NCI-H1694 treated with DMSO at 0.1 percent for 48 hours (cell line): ENCODE measurements around the gene ARHGAP15.

Experiments
- DNase-seq: peaks from one replicate; lab custom pipeline; 2025; lab: John Stamatoyannopoulos, UW

Gene ARHGAP15

DNA sequence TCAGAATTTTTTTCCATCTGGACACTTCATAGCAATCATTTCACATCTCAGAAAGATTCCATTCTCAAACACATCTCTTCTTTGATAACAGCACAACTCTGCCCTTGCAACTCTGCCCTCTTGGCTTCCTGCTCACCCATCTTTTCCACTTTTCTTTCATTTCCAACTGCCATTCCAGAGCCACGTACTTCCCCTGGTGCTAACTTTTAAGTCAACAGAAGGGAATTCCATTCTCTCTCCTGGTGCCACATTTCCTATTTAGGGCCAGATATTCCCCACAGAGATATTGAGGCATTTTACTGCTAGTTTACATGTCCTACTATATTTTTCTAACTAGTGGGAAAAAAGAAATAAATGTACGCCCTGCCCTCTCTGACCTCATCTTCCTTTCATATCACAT is 590.2 kb downstream of the ARHGAP15 start:
- DNase-seq: no peak

DNA sequence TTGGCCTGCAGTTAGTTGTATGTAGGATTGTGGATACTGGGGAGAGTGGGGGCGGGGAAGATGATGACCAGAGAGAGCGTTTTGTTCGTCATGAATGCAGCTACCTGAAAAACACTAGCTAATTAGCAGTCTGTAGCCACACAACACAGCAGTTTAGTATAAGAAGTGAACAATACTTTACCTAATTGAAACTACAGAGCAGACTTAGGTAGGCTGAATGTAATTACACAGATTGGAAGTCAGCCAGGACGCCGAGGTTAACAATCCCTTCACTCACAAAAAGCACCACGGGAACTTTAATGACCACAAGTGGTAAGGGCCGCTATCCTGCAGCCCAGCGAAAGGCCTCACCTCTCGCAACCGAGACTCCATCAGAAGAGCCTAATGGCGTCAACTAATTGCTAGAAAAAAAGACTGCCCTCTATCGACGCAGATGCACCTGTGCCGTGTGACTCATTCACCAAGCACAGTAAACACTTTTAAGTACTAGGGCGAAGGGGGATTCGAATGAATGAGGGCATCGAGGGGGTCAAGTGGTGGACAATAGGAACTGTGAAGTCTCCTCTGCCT is 591.0 kb downstream of the ARHGAP15 start:
- DNase-seq: no peak

DNA sequence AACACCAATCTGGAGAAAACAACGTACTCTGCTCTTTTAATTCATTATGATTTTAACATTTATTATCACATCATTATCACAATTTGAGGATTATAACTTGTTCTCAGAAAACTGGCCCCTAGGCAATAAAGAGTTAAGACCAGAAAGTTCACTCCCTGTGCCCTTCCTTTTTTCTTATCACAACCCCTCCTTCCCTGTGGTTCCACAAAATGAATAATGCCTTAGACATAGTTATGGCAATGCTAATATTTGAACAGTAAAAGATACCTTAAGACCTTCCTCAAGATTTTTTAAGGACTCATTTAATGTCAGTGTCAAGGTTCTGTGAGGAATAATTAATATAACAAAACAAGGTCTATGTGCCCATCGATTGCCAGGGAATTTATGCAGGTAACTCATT is 596.2 kb downstream of the ARHGAP15 start:
- no peak for DNase-seq

DNA sequence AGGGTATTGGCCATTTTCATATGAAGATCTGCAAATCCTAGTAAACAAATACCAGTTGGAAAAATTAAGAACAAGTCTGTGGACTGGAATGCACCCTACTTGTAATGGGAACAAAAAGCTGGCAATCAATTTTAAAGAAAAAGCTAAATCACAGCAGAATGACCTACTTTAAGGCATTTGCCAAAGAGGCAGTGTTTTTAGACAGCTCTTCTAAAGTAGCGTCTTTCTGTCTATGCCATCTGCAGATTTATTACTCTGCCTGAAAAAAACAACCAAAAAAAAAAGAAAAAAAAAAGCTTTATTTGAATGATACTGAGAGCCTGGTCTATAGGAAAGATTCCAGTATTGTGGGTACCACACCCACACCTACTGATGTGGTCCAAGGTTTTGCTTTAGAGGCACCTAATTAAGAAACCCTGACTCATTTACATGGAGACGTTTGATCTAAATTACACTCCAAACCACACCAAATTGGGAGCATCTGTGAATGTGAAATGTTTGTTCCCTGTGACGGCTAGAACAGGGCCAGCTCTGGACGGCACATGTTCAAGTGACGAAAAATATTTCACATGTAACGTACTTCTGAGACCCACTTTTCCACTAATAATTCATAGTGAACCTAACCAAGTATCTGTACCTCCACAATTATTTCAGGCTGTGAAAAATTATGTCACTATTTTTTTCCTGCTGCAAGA is 597.1 kb downstream of the ARHGAP15 start:
- DNase-seq: peak; percentile 19

DNA sequence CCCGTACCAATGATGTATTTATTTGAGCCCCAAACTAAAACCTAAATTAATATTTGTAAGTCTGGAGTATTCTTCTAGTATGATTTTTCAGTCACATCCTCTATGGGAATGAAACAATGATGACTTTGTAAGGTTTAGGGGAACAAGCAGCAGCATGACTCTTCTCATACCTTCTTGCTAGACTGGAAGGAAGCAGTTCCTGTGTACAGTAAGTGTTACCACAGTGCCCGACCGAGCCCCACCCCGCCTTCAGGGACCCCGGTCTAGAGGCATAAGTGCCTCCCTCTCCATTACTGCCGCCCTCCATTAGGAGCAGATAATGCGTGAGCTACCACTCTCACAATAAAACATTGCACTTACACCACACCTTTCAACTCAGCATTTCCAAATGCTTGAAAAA is 599.3 kb downstream of the ARHGAP15 start:
- no peak for DNase-seq

DNA sequence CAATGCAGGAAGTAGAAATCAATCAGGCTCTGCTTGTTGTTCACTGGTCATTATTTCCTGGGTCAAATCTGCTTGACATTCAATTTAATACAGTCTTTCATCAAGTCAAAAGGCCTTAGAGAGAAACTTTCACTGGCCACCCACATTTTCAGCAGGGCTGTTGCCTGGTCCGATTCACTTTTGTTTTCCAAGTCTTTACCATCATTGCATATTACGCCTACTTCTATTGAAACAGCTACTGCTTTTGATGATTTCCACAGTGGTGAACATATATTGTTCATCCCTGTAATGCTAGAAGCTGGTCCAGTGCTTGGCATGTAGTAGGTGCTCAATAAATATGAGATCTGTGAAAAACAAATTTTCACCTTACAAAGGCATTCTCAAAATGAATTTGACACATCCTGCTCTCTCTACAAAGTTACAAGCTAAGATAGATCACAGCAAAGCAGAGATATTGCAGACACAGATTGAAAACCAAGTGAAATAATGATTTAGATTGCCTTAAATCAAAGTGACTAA is 600.1 kb downstream of the ARHGAP15 start:
- no peak for DNase-seq

DNA sequence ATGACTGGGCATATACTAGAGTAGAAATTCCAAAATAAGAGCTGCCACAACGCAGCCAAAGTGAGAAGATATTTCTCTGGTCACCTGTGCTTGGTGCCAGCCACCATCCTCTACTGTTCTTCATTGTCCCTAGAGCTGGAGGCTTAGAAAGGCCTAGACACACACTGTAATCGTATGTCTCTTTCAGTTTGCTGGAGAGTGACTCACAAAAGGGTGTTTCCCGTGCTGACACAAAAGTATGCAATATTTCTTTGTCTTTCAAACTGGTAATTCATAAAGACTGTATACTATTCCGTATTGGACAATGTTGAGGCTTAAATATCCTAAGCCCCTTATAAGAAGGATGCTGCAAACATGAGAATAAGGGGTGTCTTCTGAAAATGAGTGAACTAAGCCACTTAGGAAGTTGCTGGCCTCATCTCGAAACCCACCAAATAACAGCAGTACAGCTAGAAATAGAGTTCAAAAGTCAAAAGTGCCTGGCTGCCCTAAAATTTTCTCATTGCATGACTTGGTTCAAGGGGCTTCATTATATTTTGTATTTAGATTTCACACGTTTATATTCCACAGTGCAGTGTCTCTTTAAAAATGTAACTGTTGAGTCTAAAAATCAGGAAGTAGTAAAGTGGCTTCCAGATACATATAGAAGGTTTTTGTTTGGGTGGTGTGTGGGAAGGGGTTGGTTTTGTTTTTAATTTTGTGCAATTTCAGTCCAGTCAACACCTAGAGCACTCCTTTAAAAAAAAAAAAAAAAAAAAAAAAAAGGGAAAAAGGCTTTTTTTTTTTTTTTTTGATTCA is 601.1 kb downstream of the ARHGAP15 start:
- DNase-seq: no peak

DNA sequence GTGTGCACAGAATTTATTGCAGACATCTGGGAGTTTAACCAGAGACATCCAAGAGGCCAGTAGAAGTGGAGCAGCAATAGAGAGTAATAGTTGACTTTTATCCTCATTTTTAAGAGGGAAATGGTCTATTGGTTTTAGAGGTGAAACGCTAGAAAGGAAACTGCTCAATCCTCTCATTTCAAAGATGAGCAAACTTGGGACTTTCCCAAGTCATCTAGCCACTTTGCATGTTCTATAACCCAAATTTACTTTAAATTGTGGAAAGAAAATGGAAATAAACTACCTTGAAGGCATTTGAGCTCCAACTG is 601.7 kb downstream of the ARHGAP15 start:
- DNase-seq: no peak

DNA sequence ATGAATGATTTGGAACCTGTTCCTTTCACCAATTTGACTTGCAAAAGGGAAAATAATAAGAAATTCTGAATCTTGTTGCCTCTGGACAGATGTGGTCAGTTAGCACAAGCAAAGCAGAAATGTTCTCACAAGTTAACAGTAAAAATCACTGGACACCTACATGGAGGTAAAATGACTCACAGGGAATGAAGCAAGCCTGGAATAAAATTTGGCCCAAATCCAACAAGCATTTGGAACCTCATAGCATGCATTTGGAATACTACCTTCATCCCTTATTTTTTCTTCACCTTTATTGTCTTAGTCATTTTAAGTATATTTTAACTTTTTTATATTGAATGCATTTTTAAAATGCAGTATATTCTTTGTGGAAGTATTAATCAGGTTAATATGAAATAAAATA is 602.9 kb downstream of the ARHGAP15 start:
- peak; percentile 48 for DNase-seq

DNA sequence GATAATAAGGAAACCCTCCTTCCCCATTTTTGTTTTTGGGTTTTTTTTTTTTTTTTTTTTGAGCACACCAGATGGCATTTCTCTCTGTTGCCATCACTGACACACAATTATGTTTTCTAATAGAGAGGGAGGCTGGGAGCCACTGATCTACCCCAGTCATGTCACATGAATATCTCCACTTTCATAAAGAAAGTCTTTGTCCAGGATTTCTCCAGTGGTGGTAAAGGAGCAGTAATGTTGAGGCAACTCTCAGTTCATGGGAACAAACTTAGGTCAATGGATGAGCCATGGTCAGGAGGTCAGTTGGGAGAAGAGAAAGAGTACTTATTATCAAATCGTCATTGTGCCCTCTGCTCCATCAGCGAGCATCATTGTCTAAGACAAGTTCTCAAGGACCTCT is 603.7 kb downstream of the ARHGAP15 start:
- DNase-seq: peak; percentile 74

DNA sequence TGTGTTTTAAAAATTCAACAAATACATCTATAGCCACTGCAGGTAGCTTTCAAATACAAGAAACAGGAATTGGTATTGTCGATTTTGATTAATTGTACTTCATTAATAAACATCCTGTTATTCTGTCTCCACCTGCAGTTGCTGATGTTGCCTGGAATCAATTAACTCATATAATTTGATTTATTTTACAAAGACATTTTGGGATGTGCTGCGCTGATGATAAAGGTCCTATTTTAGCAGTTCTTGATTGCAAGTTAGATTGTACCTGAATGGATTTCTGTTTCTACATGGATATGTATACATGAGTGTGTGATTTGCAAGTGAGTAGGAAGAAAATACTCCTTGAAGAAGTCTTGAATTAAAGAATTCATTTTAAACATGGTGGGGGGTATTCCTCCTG is 605.3 kb downstream of the ARHGAP15 start:
- no peak for DNase-seq

DNA sequence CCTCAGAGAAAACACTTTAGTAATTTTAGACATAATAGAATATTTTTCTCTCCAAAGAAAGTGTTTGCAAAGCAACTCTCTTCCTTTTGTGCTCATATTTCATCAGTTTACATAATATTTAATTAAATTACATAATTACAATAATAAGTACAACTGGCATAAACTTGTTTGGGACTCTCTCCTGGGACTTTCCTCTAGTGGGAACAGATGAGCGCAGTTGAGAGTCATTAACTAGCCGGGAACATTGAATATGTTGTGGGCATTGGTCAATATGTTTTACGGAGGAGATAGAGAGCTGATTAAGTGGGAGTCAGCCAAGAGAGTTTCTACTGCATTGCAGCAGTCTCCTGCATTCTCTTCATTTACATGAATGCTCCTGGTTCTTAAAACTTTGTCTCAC is 607.7 kb downstream of the ARHGAP15 start:
- DNase-seq: no peak

DNA sequence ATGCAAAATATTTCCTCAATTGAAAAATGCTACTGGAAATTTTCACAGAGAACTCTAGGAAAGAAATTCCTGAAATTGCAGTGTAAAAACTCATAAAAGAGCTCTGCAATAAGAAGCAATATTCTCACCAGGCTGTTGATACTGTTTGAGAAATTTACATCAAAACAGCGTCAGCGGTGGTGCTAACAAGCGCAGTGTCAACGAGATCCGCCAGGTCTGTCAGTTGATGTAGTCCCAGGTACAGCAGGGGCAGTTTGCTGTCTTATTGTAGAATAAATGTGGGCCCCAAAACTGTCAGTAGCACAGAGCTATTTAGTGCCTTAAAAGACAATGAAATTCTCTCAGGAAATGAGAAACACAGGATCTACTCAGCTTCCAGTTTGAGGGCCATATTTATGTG is 611.2 kb downstream of the ARHGAP15 start:
- no peak for DNase-seq

DNA sequence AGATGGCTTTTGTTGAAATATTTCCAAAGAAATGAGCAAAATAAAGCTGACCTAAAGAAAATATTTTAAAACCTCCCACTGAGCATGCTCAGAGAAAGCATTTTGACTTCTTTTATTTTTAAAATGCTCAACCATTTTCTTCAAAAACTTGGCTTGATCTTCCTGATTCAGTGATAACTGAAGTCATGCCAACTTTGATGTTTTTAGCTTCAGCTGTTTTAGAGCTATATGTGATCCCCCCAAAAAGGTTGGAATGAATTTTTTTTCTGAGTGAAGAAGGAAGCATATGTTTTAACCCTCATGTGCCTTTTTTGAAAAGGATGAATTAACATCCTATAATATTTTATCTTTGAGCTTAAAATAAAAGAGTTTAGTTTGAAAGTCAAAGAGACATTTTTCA is 612.0 kb downstream of the ARHGAP15 start:
- no peak for DNase-seq

DNA sequence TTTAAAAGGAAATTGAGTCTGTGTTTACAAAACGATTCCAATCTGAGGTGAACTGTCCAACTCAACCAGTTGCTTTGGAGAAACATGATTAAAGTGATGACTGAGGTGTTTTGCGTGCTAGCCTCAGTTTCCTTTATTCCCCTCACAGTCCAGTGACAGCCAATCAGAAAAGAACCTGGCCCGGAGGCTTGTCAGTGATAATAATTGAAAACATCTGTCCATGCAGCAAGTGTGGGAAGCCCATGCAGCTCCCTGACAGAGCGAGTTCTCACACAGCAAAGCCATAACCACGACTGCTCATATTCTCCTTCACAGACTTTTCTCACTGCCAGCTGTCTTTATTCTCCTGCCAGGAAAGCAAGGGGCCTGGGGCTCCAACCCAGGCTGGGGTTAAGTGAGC is 613.4 kb downstream of the ARHGAP15 start:
- DNase-seq: no peak

DNA sequence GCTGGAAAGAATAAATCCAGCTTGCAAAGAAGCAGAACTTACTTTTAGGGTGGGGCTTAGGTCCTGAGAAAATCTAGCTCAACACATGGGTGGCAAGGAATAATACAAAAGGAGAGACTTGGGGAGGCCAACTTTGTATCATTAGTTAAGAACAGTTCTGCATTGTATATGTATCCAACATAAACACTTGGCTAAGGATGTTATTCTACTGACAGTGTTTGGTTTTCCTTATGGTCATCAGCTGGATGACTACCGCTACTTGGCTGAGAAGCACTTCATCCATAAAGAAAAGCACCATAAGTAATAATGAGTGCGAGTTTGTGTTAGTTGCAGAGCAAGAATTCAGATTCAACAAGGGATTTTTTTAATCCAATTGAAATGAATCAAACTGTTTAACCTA is 614.9 kb downstream of the ARHGAP15 start:
- DNase-seq: no peak

DNA sequence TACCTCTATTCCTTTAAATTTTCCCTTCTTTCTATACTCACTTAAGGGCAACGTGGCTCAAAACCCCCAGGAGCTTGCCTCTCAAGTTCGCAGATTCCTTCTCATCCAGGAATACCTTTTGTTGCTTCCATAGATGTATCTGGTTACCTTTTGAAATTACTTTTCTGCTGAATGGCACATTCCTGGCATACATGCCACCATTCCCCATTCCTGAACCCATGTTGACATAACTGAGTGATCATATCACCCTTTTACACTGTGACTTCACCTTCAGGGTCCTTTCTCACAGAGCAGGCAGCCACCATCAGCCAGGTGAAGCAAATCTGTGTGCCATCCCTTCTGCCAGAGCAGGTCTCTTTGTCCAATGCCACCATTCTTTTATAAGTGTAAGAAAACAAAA is 615.8 kb downstream of the ARHGAP15 start:
- no peak for DNase-seq

DNA sequence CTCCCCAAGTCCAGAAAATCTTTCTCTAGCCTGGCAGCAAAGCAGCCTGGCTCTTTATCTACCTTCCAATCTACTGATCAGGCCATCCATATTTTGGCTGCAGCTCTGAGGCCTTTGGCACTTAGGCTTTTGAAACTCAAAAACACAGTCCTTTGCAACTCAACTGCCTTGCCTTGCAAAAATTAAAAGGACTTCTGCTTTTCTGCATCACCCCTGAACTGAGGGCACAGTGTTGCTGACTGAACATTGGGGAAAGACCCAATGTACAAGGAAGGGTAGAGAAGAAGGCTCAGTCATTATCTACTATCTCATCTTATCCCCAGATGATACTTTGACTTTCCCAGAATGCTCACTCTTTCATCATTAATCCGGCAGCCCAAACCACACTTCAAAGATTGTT is 625.5 kb downstream of the ARHGAP15 start:
- no peak for DNase-seq

DNA sequence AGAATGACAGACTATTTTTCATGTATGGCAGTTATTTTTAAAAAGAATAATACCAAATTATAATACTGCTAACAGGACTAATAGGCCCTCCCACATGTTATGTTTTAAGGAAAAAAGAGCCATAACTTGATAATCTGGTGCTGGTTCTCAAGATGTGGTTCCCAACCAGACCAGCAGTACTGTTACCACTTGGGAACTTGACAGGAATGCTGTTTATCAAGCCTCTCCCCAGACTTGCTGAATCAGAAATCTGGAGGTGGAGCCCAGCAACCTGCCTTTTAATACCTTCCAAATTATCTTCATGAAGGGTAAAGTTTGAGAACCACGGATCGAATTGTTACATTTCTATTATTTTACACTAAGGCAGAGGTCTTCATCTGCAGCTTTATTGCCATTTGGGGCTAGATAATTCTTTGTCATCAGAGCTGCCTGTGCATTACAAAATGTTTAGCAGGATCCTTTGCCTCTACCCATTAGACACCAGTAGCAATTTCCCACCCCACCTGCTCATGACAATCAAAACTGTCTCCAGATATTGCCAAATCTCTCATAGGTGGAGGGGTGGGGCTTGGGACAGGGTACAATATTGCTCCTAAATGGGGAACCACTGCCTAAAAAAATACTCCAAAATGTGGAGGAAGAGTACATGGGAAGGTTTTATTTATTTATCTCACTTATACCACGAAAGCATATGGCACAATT is 629.6 kb downstream of the ARHGAP15 start:
- DNase-seq: no peak

DNA sequence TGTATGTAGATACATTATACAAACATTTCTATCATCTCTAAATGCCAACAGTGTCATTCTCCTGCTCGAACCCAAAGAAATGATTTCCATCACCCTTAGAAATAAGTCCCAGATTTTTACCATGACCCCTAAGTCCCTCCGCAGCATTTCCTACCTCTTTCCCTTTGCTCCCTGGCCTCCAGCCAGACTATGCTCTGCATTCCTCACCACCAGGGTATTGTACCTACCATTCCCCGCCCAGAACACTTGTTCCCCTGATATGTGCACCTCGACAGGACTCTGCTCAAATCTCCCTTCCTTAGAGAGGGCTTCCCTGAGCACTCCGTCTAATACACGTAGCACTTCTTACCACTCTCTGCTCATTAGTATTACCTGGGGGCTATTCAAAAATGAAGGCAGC is 630.2 kb downstream of the ARHGAP15 start:
- DNase-seq: no peak

DNA sequence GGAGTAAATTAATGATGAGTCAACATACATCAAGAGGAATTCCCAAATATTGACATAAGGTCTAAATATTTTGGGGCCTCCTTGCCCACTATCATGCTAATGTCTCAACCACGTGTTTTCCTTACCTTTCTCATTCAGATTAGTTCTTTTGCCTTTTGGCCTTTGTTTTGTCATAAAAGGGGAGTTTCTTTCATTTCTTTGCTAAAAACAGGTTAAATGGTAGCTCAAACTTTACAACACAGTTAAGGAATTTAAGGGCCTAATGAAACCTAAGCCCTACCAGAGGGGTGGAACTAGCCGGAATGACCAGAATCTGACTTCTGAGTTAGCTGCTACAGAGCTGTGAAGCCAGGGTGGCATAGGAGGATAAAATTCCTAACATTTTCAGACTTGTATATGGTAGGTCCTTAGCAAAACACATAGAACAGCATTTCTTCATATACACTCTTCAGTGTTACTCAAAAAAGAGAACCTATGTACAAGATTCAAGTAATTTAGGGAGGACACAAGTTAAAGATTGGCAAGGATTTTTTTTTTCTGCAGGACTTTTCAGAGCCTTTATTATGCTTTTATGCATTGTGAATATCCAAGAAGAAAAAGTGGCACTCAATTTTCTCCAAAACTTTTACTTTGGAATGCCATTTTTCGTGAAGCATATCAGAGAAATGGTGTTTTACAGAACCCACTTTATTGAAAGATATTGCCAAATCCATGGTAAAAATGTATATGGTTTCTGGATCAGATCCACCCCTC is 633.1 kb downstream of the ARHGAP15 start:
- no peak for DNase-seq

DNA sequence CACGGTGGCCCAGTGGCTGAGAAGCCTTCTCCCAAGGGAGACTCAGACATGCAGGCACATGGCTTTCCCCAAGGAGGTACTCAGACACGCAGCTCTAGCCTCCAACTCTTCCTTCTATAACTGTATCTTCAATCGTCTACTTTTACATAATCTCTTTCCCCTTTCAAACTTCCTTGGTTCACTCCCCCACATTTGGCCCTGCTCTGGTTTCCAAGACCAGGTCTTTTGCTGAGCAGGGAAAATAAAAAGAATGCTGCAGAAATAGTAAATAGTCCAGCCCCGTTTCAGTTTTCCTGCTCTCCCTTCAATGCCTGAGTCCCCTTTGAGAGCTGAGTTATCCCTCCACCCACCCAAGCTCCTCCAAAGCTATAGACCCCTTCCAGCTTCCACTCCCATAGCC is 635.0 kb downstream of the ARHGAP15 start:
- no peak for DNase-seq
